Thymus (tissue), 11 donors: ENCODE data around the gene MAP4. TPM values are rescaled to one million over a fixed set of nuclear protein-coding genes. Genes with fewer than 3 reads are reported as not detected.

Experiments
- DNase-seq, 9 donors: peaks; one replicate each; pipeline ENCODE4 v3.0.0-alpha.2; 2013; ENCODE audit warnings: low spot score in 9 of 9, low read depth in 6 of 9, missing footprints in 1 of 9
- H3K27ac ChIP-seq, 2 donors: one replicate each; pipeline ENCODE4 v1.5.1; 2013; ENCODE audit warnings: control low read depth in 1 of 2, low read depth in 1 of 2, low read length in 1 of 2, mild to moderate bottlenecking in 1 of 2, moderate library complexity in 1 of 2
- H3K27me3 ChIP-seq, 2 donors: one replicate each; pipeline ENCODE4 v1.5.1; 2013; ENCODE audit warnings: low read length in 1 of 2; ENCODE audit not compliant: control insufficient read depth in 2 of 2, insufficient read depth in 1 of 2
- H3K36me3 ChIP-seq, 2 donors: one replicate each; pipeline ENCODE4 v1.5.1; 2013; ENCODE audit warnings: low read length in 1 of 2, mild to moderate bottlenecking in 1 of 2, moderate library complexity in 1 of 2; ENCODE audit not compliant: control insufficient read depth in 2 of 2, insufficient read depth in 2 of 2
- H3K4me1 ChIP-seq, 2 donors: one replicate each; pipeline ENCODE4 v1.5.1; 2013; ENCODE audit warnings: low read length in 2 of 2; ENCODE audit not compliant: control insufficient read depth in 2 of 2, insufficient read depth in 2 of 2
- H3K4me3 ChIP-seq, 2 donors: one replicate each; pipeline ENCODE4 v1.5.1; 2013; ENCODE audit warnings: low read length in 2 of 2, control low read depth in 1 of 2, mild to moderate bottlenecking in 1 of 2
- H3K9me3 ChIP-seq, 2 donors: one replicate each; pipeline ENCODE4 v1.5.1; 2013; ENCODE audit warnings: low read length in 1 of 2, mild to moderate bottlenecking in 1 of 2; ENCODE audit not compliant: control insufficient read depth in 2 of 2, insufficient read depth in 1 of 2
- WGBS: extraction: QIAGEN DNeasy Blood & Tissue Kit; methylation state at CpG from one replicate; pipeline ENCODE4 v1.1.7; 2013; 5-methylcytosine and 5-hydroxymethylcytosine counted together
- polyA plus RNA-seq: library from polyadenylated mRNA; stranded (reverse); fragments of 200-250 nt; gene quantifications from one replicate; pipeline ENCODE4 v1.2.3, GENCODE V29; 2013
- total RNA-seq: library from RNA; stranded (reverse); fragments of 120-200 nt; gene quantifications from one replicate; pipeline ENCODE4 v1.2.4, GENCODE V29; 2013
- donor health status: healthy.

The MAP4 gene
- total and polyA plus RNA-seq, 2 donors = 22.3 to 49.8 TPM

DNA sequence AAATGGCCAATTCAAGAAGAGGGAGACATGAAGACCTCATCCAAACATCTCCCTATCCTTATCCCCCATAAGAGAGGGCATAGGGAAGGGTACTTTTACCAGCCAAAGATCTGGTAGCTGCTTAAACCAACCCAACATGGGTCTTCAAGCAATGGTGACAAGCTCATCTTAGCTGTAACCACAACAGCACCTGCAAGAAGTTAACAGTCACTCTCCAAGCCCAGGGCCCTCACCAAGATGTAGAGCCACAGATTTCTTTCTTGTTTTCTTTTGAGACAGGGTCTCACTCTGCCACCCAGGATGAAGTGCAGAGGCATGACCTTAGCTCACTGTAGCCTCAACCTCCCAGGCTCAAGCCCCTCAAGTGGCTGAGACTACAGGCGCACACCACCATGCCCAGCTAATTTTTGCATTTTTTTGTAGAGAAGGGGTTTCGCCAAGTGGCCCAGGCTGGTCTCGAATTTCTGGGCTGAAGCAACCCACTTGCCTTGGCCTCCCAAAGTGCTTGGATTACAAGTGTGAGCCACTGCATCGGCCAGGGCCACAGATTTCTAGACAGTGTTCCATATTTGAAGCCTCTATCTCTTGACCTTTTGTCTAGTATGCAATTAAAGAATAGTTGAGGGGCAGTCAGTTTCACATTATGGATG, 156.1 kb downstream of the MAP4 start:
- H3K36me3 ChIP-seq = peaks cover 31 to 34% of the 10 kb centered on the region in 2 donors
- peak in 7 of 9 donors; percentile 12 to 68 (median 24) for DNase-seq
- no peaks in the 10 kb centered on the region for H3K27me3 ChIP-seq
- peak overlapping the region in 1 of 2 donors; percentile 77 for H3K27ac ChIP-seq
- no peak overlapping the region for H3K4me3 ChIP-seq
- no peaks in the 10 kb centered on the region for H3K9me3 ChIP-seq
- WGBS = 97% methylated on average over 4 of the region's 4 CpGs
- peaks cover 4 to 12% of the 10 kb centered on the region in 2 donors for H3K4me1 ChIP-seq

DNA sequence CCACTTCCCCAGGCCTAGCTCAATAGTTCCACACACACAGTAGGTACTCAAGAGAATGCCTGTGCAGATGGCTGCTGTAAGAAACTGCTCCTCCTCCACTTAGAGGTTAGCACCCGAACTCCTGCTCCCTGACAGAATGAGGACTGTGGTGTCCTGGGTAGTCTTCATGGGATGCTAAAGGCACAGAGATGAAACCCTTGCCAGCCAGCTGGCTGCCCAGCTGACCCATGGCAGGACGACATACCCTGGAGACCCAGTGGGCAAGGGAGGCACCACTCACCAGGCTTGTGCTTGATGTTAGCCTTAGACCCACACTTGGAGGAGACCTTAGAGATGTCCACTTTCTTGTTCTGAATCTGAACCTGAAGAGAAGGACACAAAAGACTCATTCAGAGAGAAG, 159.1 kb downstream of the MAP4 start:
- H3K9me3 ChIP-seq = no peaks in the 10 kb centered on the region
- DNase-seq = no peak
- no peak overlapping the region for H3K4me3 ChIP-seq
- no peaks in the 10 kb centered on the region for H3K27me3 ChIP-seq
- H3K36me3 ChIP-seq = peaks cover 47 to 51% of the 10 kb centered on the region in 2 donors
- H3K27ac ChIP-seq = no peak overlapping the region
- H3K4me1 ChIP-seq = peaks cover 4 to 12% of the 10 kb centered on the region in 2 donors
- 97% methylated on average over 2 of the region's 2 CpGs for WGBS

DNA sequence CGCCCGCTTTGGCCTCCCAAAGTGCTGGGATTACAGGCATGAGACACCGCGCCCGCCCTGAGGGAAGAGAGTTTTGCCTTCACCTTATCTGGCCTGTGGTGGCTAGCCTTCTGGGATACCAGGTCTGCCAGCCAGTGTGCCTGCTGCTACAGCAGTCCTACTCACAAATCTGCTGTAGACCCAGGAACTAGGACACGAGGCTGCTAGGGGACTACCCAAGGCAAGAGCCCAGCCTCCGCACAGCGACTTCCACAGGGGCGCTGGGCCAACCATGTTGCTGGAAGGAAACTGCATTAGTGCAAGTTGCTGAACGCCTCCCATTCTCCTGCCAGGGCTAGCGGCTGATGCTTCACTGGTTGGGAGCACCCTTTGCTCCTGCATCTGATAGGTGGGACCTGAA, 159.5 kb downstream of the MAP4 start:
- H3K36me3 ChIP-seq = peaks cover 52 to 55% of the 10 kb centered on the region in 2 donors
- no peak overlapping the region for H3K4me3 ChIP-seq
- H3K27ac ChIP-seq = no peak overlapping the region
- no peaks in the 10 kb centered on the region for H3K27me3 ChIP-seq
- H3K4me1 ChIP-seq = peaks cover 4 to 12% of the 10 kb centered on the region in 2 donors
- DNase-seq = no peak
- WGBS = 98% methylated on average over 11 of the region's 11 CpGs
- no peaks in the 10 kb centered on the region for H3K9me3 ChIP-seq

DNA sequence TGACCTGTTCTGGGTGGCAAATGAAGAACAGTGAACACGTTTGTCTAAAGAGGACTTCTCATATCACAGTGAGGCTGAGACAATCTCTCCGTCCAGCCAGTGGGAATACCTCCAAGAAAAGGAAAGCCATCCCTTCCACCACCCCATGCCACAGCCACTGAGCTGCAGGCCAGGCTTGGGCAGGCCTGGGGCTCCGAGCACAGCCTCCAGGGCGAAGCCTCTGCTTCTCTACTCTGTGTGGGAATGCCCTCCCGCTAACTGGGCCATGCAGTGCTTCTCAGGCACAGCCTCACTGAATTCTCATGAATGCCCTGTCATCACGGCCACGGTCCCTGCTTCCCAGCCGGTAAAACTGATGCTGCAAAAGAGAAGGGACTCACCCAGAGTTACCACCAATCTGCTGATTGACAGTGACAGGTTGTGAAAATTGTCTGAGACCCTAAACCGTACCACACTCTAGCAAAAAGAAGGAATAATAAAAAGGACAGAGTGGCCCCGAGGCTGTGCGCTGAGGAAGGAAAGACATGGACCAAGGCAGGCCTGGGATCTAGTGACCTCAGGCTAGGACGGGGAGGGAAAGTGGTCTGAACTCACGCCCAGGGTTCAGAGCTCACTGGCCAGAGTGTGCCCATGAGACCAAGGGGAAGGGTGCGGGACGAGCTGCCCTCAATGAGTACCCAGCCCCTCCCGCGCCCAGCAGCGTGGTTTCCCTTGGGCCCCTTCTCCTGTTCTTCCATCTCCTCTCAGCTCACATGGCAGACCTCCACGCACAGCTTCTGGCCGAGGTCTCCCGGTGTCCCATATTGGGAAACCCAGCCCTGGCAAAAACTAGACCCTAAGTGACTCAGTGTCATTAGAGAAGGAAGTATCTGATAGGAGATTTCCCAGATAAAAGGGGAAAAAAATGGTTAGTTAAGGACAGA, 160.5 kb downstream of the MAP4 start:
- whole genome bisulfite sequencing = 97% methylated on average over 21 of the region's 21 CpGs
- no peaks in the 10 kb centered on the region for H3K27me3 ChIP-seq
- H3K36me3 ChIP-seq = peaks cover 61 to 65% of the 10 kb centered on the region in 2 donors
- H3K4me1 ChIP-seq = peaks cover 4 to 12% of the 10 kb centered on the region in 2 donors
- no peaks in the 10 kb centered on the region for H3K9me3 ChIP-seq
- no peak for DNase-seq
- H3K27ac ChIP-seq = no peak overlapping the region
- no peak overlapping the region for H3K4me3 ChIP-seq

DNA sequence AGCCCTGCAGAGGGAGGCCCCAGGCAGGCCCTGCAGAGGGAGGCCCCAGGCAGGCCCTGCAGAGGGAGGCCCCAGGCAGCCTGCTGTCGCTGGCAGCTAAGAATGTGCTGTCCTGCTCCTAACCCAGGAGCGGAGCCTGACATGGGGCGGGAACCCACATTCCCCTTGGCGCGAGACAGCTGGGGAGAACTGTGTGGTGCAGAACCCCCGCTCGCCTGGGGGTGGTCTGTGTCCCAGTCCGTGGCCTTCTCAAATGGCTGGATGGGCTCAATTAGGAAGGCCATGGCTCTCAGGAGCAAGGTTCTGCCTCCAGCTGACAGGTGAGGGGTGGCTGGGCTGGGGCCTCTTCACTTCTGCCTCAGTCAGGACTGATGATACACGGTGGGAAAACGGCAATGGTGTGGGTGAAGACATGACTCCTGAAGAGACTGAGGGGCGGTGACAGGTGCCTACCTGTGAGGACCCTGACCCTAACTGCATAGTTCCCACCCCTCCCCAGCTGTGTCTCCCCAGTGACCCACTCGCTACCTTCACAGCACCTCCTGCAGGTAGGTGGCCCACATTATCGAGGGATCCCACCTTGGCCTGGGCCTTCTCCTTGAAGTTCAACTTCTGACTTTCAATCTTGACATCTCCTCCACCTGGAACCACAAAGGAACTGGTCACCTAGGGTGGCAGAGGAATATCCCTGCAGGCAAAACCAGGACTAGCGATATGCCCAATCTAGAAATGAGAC, 161.3 kb downstream of the MAP4 start:
- Histone ChIP-seq H3K27ac (no peak overlapping the region), H3K27me3 (no peaks in the 10 kb centered on the region), H3K4me1 (peaks cover 2 to 5% of the 10 kb centered on the region in 2 donors), H3K4me3 (no peak overlapping the region), H3K9me3 (no peaks in the 10 kb centered on the region), H3K36me3 (peaks cover 70 to 73% of the 10 kb centered on the region in 2 donors)
- no peak for DNase-seq
- WGBS = 98% methylated on average over 14 of the region's 14 CpGs

DNA sequence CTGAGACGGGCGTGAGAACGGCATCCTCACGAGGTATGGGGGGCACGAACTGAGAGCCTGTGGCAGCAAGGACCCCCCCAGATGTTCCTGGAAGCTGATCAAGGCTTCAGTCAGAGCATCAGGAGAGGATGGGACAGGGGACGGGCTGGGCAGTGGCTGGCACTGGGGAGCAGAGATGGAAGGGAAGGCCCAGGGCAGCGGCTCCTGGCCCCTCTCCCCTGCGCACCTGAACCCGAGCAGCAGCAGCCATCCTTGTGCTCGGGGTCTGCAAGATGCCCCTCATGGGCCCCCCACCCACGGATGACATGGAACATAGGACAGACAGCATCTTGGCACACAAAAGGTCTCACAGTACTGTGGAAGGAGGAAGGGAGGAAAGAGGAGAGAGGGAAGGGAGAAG, 161.9 kb downstream of the MAP4 start:
- Histone ChIP-seq H3K36me3 (peaks cover 76 to 79% of the 10 kb centered on the region in 2 donors), H3K4me3 (no peak overlapping the region), H3K4me1 (peaks cover 0 to 2% of the 10 kb centered on the region in 2 donors), H3K27ac (no peak overlapping the region), H3K9me3 (no peaks in the 10 kb centered on the region), H3K27me3 (no peaks in the 10 kb centered on the region)
- 97% methylated on average over 11 of the region's 11 CpGs for whole genome bisulfite sequencing
- no peak for DNase-seq

DNA sequence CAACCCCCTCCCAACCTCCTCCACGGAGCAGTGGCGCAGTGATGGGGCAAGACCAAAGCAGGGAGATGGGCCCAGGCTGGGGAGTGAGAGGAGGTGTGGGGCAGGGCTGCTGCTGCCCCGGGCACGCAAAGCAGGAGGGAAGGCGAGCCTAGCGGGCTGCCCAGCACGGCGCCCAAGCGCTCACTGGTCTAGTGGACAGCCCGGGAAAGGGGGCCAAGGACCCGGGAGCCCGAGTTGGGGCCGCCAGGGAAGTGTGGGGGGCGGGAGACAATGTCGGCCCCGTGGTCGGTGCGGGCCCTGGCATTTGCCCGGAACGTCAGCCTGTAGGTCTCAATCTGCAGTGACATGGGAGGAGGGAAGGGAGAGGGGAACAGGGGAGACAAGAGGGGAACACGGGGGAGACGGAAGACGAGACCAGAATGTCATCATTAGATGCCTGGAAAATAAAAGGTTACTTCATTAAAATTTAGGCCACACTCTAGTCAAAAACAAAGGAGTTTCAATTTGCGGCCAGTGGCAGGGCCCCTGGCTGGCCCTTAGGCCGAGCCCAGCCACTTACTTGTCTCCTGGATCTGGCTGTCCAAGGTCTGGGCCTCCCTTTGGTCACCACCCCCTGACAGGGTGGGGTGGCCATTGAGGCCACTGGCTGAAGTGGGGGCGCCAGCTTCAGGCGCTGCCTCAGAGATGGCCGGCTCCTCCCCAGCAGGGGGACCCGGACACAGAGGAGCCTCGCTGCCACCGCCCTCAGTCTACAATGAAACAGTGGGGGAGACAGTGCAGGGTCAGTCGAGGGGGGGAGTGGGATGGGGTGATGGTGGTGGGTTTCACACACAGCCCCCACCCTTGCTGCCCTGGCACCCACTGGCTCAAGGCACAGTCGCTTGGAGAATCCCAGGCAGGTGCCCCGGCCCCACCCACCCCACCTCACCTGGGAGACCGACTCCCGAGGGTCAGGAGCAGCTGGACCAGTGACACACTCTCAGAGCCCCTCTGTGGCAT, 163.3 kb downstream of the MAP4 start:
- Histone ChIP-seq H3K9me3 (no peaks in the 10 kb centered on the region), H3K36me3 (peaks cover 88 to 90% of the 10 kb centered on the region in 2 donors), H3K27ac (no peak overlapping the region), H3K27me3 (no peaks in the 10 kb centered on the region), H3K4me1 (no peaks in the 10 kb centered on the region), H3K4me3 (no peak overlapping the region)
- WGBS = 97% methylated on average over 36 of the region's 36 CpGs
- DNase-seq = no peak

DNA sequence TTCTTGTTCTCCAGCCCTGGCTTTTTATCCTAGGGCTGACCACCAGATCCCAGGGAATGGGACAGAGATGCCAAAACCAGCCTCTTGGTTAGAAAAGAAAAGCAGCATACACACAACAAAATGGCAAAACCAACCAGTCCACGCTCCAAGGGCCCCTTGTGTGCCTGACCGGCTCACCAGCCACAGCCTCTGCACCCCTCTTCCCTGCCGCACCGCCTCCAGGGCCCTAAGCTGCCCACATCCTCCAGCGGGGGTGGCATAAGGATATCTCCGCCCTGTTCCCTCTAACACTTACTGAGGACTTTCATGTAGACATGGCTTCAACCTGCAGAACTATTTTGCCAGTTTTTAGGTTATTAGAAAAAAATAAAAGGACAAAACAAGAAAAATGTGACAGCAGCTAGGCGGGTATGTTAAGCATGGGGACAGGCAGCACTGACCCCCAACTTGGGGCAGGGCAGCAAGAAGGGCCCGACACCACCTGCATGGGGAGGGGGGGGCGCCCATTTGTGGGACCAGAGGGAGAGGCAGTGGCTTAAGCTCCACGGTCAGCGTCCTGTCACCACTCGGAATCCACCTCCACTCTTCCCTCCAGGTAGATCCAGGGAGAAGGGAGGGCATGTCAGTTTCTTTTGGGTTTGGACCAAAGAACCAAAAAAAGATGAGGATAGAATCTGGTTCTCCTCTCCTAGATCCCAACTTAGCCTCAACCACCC, 164.2 kb downstream of the MAP4 start:
- Histone ChIP-seq H3K36me3 (peaks cover 93% of the 10 kb centered on the region in 2 donors), H3K27ac (no peak overlapping the region), H3K4me3 (no peak overlapping the region), H3K4me1 (peaks cover 0 to 2% of the 10 kb centered on the region in 2 donors), H3K9me3 (no peaks in the 10 kb centered on the region), H3K27me3 (no peaks in the 10 kb centered on the region)
- DNase-seq = no peak
- WGBS = 97% methylated on average over 12 of the region's 12 CpGs
